Measurements from ENCODE around the gene CAPZB. TPM values are rescaled to one million over a fixed set of nuclear protein-coding genes. Genes with fewer than 3 reads are reported as not detected.

Gene CAPZB
- polyA plus RNA-seq, 1 of the 3 experiments (the other 2 are of a cell fraction): 122 TPM

GRCh38 chr1:19517017-19517416 is 31.7 kb upstream of the CAPZB start (continued):
- TF ChIP-seq, protein P1, sequence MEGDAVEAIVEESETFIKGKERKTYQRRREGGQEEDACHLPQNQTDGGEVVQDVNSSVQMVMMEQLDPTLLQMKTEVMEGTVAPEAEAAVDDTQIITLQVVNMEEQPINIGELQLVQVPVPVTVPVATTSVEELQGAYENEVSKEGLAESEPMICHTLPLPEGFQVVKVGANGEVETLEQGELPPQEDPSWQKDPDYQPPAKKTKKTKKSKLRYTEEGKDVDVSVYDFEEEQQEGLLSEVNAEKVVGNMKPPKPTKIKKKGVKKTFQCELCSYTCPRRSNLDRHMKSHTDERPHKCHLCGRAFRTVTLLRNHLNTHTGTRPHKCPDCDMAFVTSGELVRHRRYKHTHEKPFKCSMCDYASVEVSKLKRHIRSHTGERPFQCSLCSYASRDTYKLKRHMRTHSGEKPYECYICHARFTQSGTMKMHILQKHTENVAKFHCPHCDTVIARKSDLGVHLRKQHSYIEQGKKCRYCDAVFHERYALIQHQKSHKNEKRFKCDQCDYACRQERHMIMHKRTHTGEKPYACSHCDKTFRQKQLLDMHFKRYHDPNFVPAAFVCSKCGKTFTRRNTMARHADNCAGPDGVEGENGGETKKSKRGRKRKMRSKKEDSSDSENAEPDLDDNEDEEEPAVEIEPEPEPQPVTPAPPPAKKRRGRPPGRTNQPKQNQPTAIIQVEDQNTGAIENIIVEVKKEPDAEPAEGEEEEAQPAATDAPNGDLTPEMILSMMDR (IDR thresholded peaks at IDR 0.05): no peak
- TF ChIP-seq TEAD4 (IDR thresholded peaks at IDR 0.05; ENCODE audit: borderline replicate concordance, insufficient read depth) (no peak), RCOR1 (IDR thresholded peaks at IDR 0.05; ENCODE audit: low read length) (no peak), IRF3 (IDR thresholded peaks at IDR 0.05; ENCODE audit: low read depth, low read length) (no peak), TCF12 (IDR thresholded peaks at IDR 0.05) (no peak)

- ChIA-PET POLR2A (interaction anchor here (0.6 kb wide), 1 partner anchor 131 kb away, joined by 3 read pairs; no protein-coding TSS in a partner anchor), CTCF (no interaction called here)
- no peaks in the 10 kb centered on the region for H3K79me2 ChIP-seq (ENCODE audit: insufficient read depth)
- no peaks in the 10 kb centered on the region for H3K27me3 ChIP-seq (ENCODE audit: insufficient read depth)
- no peaks in the 10 kb centered on the region for H3K9me3 ChIP-seq
- H4K20me1 ChIP-seq (ENCODE audit: insufficient read depth): no peaks in the 10 kb centered on the region
- TF ChIP-seq SIN3A (IDR thresholded peaks at IDR 0.05; ENCODE audit: borderline replicate concordance, low read depth, low read length): no peak
- TF ChIP-seq JUND (IDR thresholded peaks at IDR 0.05): no peak
- TF ChIP-seq, protein P2, sequence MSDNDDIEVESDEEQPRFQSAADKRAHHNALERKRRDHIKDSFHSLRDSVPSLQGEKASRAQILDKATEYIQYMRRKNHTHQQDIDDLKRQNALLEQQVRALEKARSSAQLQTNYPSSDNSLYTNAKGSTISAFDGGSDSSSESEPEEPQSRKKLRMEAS (IDR thresholded peaks at IDR 0.05; ENCODE audit: low read depth): no peak
- no peak for TF ChIP-seq MEF2A (IDR thresholded peaks at IDR 0.05; ENCODE audit: borderline replicate concordance, low read depth)
- no peak for TF ChIP-seq EP300 (IDR thresholded peaks at IDR 0.05; ENCODE audit: borderline replicate concordance in 1 of 2, low read depth in 1 of 2, low read length in 1 of 2)
- TF ChIP-seq FOSL2 (IDR thresholded peaks at IDR 0.05; ENCODE audit: borderline replicate concordance, low read depth): no peak
- TF ChIP-seq, protein P3, sequence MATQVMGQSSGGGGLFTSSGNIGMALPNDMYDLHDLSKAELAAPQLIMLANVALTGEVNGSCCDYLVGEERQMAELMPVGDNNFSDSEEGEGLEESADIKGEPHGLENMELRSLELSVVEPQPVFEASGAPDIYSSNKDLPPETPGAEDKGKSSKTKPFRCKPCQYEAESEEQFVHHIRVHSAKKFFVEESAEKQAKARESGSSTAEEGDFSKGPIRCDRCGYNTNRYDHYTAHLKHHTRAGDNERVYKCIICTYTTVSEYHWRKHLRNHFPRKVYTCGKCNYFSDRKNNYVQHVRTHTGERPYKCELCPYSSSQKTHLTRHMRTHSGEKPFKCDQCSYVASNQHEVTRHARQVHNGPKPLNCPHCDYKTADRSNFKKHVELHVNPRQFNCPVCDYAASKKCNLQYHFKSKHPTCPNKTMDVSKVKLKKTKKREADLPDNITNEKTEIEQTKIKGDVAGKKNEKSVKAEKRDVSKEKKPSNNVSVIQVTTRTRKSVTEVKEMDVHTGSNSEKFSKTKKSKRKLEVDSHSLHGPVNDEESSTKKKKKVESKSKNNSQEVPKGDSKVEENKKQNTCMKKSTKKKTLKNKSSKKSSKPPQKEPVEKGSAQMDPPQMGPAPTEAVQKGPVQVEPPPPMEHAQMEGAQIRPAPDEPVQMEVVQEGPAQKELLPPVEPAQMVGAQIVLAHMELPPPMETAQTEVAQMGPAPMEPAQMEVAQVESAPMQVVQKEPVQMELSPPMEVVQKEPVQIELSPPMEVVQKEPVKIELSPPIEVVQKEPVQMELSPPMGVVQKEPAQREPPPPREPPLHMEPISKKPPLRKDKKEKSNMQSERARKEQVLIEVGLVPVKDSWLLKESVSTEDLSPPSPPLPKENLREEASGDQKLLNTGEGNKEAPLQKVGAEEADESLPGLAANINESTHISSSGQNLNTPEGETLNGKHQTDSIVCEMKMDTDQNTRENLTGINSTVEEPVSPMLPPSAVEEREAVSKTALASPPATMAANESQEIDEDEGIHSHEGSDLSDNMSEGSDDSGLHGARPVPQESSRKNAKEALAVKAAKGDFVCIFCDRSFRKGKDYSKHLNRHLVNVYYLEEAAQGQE (IDR thresholded peaks at IDR 0.05; ENCODE audit: low read depth, low read length): no peak
- no peak for TF ChIP-seq FOXJ3 (CRISPR knock-in tag; IDR thresholded peaks at IDR 0.05)
- no peak for TF ChIP-seq RXRA (IDR thresholded peaks at IDR 0.05; ENCODE audit: borderline replicate concordance, low read depth)
- no peak for TF ChIP-seq NFIC (IDR thresholded peaks at IDR 0.05; ENCODE audit: borderline replicate concordance)
- TF ChIP-seq RFX5 (IDR thresholded peaks at IDR 0.05; ENCODE audit: low read length): no peak
- TF ChIP-seq YY1 (IDR thresholded peaks at IDR 0.05; ENCODE audit: low read depth): no peak
- no peak for TF ChIP-seq EZH2phosphoT487 (IDR thresholded peaks at IDR 0.05; ENCODE audit: borderline replicate concordance, low read depth)
- no peak for TF ChIP-seq MXI1 (IDR thresholded peaks at IDR 0.05; ENCODE audit: low read depth, low read length)
- TF ChIP-seq, protein P1 (IDR thresholded peaks at IDR 0.05): no peak
- no peak for TF ChIP-seq TEAD4 (IDR thresholded peaks at IDR 0.05; ENCODE audit: borderline replicate concordance, insufficient read depth)
- H3K4me2 ChIP-seq: no peak overlapping the region
- H2AFZ ChIP-seq (ENCODE audit: low read depth): no peak overlapping the region
- no peak overlapping the region for H3K27ac ChIP-seq (ENCODE audit: low read depth in 2 of 2, low read length in 1 of 2)
- 85% methylated on average over 4 of the region's 4 CpGs for WGBS (ENCODE audit: low lambda C conversion rate)
- H3F3A ChIP-seq (replicated peaks; ENCODE audit: insufficient read depth): no peaks in the 10 kb centered on the region
- H3K9ac ChIP-seq: no peak overlapping the region
- DNase-seq: no peak
- no peak overlapping the region for H3K4me3 ChIP-seq (ENCODE audit: low read depth in 2 of 2, low read length in 1 of 2)
- no peaks in the 10 kb centered on the region for H3K36me3 ChIP-seq (replicated peaks in 1 of 2; ENCODE audit: control insufficient read depth in 1 of 2, insufficient read depth in 2 of 2, low read length in 1 of 2)
- no peaks in the 10 kb centered on the region for H3K9me2 ChIP-seq
- no peaks in the 10 kb centered on the region for H3K4me1 ChIP-seq (ENCODE audit: control insufficient read depth in 1 of 2, insufficient read depth in 2 of 2, low read depth in 1 of 2, low read length in 1 of 2)
These were observed 29.9 kb upstream of the CAPZB start for GRCh38 chr1:19515201-19515600.

All from SK-N-SH (cell line).